Measurements from ENCODE around the gene EXOC3L2. TPM values are rescaled to one million over a fixed set of nuclear protein-coding genes. Genes with fewer than 3 reads are reported as not detected.

The EXOC3L2 gene
- not detected in 2 replicates for total RNA-seq

DNA sequence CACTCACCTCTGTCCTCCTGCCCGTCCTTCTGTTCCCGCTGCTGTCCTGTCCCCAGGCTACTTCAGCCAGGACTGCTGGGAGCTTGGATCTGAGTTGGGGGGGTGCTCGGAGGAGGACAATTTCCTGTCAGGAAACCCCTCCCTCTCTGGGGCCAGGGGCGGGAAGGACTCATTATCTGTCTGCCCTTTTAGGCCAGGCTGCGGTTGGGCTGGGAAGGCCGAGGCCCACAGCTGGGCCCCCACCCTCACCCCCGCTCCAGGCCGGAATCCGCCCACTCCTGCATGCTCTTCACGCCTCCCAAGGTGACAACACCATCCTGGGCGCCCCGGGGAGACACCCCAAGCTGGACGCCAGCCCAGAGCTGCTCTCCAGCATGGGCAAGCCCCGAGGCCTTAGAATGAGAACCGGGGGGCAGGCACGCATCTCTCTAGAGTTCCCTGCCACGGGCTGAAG is at the start of gene EXOC3L2:
EXOC3L2 (minus strand) TSS at position 74 of the 454 bp plus-strand sequence. CDS start 6,362 bp downstream, outside the sequence.

DNA sequence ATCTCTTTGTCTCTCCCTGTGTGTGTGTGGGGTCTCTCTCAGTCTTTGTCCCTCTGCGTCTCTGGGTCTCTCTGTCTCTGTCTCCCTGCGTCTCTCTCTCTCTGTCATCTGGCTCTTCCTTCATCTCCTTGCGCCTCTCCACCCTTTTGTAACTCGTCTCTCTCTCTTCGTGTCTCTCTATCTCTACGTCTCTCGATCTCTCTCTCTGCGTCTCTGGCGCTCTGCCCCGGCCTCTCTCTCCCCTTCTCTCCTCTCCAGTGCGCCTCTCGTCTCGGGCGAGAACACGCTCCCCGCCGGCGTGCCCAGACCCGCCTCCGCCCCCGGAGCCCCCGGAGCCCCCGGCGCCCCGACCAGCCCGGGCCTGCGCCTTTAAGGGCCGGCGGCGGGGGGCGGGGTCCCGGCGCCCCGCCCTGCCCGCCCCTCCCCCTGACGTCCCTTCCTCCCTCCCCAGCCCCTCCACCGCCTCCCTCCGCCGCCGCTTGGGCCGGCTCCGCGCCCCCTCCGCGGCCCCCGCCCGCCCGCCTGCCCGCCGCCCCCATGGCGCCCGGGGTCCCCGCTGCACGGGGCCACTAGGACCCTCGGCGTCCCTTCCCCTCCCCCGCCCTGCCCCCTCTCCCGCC is 5.7 kb upstream of the EXOC3L2 start, which contains the start of gene MARK4:
MARK4 (plus strand) TSS at position 440 of the 620 bp plus-strand sequence. CDS start 318 bp downstream, outside the sequence.

DNA sequence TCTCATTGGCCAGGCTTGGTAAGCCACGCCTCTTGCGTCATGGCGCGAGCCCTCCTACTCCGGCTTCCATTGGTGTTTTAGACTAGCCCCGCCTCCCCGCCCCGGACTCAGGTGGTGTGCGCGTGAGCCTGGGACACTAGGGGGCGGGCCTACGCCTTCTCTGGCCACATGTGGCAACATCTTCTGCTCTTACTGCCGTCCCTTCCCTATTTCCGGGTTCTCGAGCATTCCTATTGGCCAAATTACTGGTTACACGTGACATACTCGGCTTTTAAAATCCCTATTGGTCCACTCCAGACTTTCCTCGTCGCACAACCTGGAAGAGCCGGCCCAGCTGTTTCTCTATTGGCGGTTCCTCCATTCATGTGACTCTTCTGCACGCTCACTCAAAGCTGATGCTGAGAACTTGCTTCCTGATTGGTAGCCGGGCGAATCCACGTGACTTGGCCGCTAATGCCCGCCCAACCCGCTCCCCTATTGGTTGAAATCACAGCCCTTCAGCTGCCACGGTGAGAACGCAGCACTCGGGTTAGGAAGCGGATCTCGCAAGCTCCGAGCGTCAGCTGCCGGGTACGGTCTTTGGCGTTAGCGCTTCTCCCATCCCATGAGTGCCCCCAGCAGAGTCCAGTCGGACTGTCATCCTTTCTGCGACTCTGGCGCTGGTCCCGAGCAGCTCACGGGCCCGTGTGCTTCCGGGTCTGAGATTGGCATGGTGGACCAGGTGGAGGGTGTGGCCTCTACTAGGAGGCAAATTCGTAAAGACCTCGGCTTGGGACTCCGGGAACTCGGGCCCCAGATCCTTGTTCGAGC is 66.7 kb downstream of the EXOC3L2 start, which contains the start of gene BLOC1S3:
BLOC1S3 (plus strand) TSS at position 523 of the 810 bp plus-strand sequence. CDS start 513 bp downstream, outside the sequence.

DNA sequence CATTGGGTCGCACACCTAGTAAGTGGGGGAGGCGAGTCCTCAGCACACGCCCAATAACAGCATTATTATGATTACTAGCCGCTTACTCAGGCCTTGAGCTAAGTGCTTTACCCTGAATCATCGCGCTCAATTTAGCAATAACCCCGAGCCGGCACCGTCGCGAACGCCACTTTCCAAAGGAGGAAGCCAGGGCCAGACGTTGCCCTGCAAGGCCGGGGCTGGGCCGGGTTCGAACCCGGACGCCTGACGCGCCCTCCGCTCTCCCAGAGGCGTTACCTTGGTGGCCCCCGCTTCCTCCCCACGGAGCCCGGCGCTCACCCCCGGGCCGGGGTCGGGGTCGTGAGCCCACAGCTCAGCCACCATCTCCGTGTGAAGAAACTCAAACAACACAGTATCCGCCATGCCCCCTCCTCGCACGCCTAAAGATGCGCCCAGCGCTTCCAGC is 67.4 kb downstream of the EXOC3L2 start, which contains the start of gene TRAPPC6A:
TRAPPC6A (minus strand) TSS at position 421 of the 445 bp plus-strand sequence; CDS start at position 402, 19 bp downstream.

Other genes starting within 250 kb of the EXOC3L2 start
- 7.6 and 10.2 TPM in 2 replicates for gene RELB, start 243.9 kb downstream of the EXOC3L2 start, total RNA-seq
- 17.0 and 31.2 TPM in 2 replicates for gene CLASRP, start 206.4 kb downstream of the EXOC3L2 start, total RNA-seq
- gene ZNF296, start 168.9 kb downstream of the EXOC3L2 start, total RNA-seq = 0.22 TPM in 1 of 2 replicates, not detected in the other
- gene GEMIN7, start 166.1 kb downstream of the EXOC3L2 start, total RNA-seq = 16.2 and 25.8 TPM in 2 replicates
- 44.5 and 50.0 TPM in 2 replicates for gene PPP1R37, start 152.2 kb downstream of the EXOC3L2 start, total RNA-seq
- gene NKPD1, start 84.4 kb downstream of the EXOC3L2 start, total RNA-seq = 0.12 and 0.44 TPM in 2 replicates
- 2.0 and 11.1 TPM in 2 replicates for gene TRAPPC6A, start 67.2 kb downstream of the EXOC3L2 start, total RNA-seq
- gene BLOC1S3, start 66.6 kb downstream of the EXOC3L2 start, total RNA-seq = 3.9 and 7.5 TPM in 2 replicates
- gene MARK4, start 5.9 kb upstream of the EXOC3L2 start, total RNA-seq = 8.1 and 9.9 TPM in 2 replicates
- 0.12 TPM in 1 of 2 replicates, not detected in the other for gene CKM, start 77.5 kb upstream of the EXOC3L2 start, total RNA-seq
- gene KLC3, start 95.3 kb upstream of the EXOC3L2 start, total RNA-seq = 0.66 TPM in 1 of 2 replicates, not detected in the other
- 22.0 and 28.0 TPM in 2 replicates for gene ERCC2, start 125.2 kb upstream of the EXOC3L2 start, total RNA-seq
- gene PPP1R13L, start 159.7 kb upstream of the EXOC3L2 start, total RNA-seq = 3.3 and 7.2 TPM in 2 replicates
- 8.6 and 13.6 TPM in 2 replicates for gene POLR1G, start 161.2 kb upstream of the EXOC3L2 start, total RNA-seq
- 97.2 and 128 TPM in 2 replicates for gene ERCC1, start 178.5 kb upstream of the EXOC3L2 start, total RNA-seq
- gene FOSB, start 222.6 kb upstream of the EXOC3L2 start, total RNA-seq = 0.44 and 0.62 TPM in 2 replicates

Measured in uterine smooth muscle cell (primary cell).